CD14-positive monocyte (primary cell): ENCODE measurements around the gene IL33. TPM values are rescaled to one million over a fixed set of nuclear protein-coding genes. Genes with fewer than 3 reads are reported as not detected.

Experiments used
- DNase-seq, 3 donors: peaks; one replicate each; pipeline ENCODE4 v3.0.0-alpha.2; 2011 to 2022
- H2AFZ ChIP-seq: 2 replicates; pipeline ENCODE4 v1.6.0; 2012; ENCODE audit warnings: mild to moderate bottlenecking, low read depth, low read length, inconsistent platforms; ENCODE audit not compliant: insufficient read depth, poor library complexity, severe bottlenecking
- H3K27ac ChIP-seq, 2 donors: 1 replicate in 1 of 2; 2 replicates in 1 of 2; pipeline ENCODE4 v1.5.1; 2012 to 2013; ENCODE audit warnings: low read length in 2 of 2, control low read depth in 1 of 2, inconsistent platforms in 1 of 2, low read depth in 1 of 2, mild to moderate bottlenecking in 1 of 2
- H3K27me3 ChIP-seq, 2 donors: one replicate each; pipeline versions ENCODE4 v1.6.0 to v1.6.1; 2011 to 2013; ENCODE audit warnings: low read length in 2 of 2; ENCODE audit not compliant: control insufficient read depth in 2 of 2, insufficient read depth in 2 of 2
- H3K36me3 ChIP-seq, 2 donors: replicated peaks in 1 of 2; 1 replicate in 1 of 2; 2 replicates in 1 of 2; pipeline versions ENCODE4 v1.5.1 to v1.6.1; 2012 to 2013; ENCODE audit warnings: low read length in 2 of 2, control low read depth in 1 of 2, inconsistent platforms in 1 of 2, mild to moderate bottlenecking in 1 of 2; ENCODE audit not compliant: insufficient read depth in 2 of 2, control insufficient read depth in 1 of 2
- H3K4me1 ChIP-seq, 2 donors: 1 replicate in 1 of 2; 2 replicates in 1 of 2; pipeline versions ENCODE4 v1.5.1 to v1.6.1; 2012 to 2013; ENCODE audit warnings: low read length in 2 of 2, control low read depth in 1 of 2, inconsistent platforms in 1 of 2, mild to moderate bottlenecking in 1 of 2, moderate library complexity in 1 of 2; ENCODE audit not compliant: insufficient read depth in 2 of 2, control insufficient read depth in 1 of 2
- H3K4me2 ChIP-seq: replicated peaks from 2 replicates; pipeline ENCODE3; 2012; ENCODE audit warnings: low read length, moderate library complexity, mild to moderate bottlenecking; ENCODE audit not compliant: poor library complexity, severe bottlenecking; ENCODE audit errors: extremely low read depth
- H3K4me3 ChIP-seq, 3 experiments: fragments of 200-600 bp in 1 of 3; sonication (generic) in 1 of 3; replicated peaks in 1 of 3; 1 replicate in 2 of 3; 2 replicates in 1 of 3; pipeline ENCODE4 v1.5.1; 2011 to 2013; ENCODE audit warnings: low read length in 3 of 3, mild to moderate bottlenecking in 3 of 3, control low read depth in 2 of 3, low read depth in 2 of 3, inconsistent platforms in 1 of 3, moderate library complexity in 1 of 3
- H3K79me2 ChIP-seq: 2 replicates; pipeline ENCODE4 v1.6.0; 2012; ENCODE audit warnings: mild to moderate bottlenecking, control low read depth, inconsistent platforms, low read length, moderate library complexity; ENCODE audit not compliant: insufficient read depth
- H3K9ac ChIP-seq: 2 replicates; pipeline ENCODE4 v1.6.0; 2017; ENCODE audit warnings: low read length, mild to moderate bottlenecking; ENCODE audit not compliant: insufficient read depth, poor library complexity, severe bottlenecking
- H3K9me3 ChIP-seq, 2 donors: replicated peaks in 1 of 2; 1 replicate in 1 of 2; 2 replicates in 1 of 2; pipeline versions ENCODE4 v1.5.1 to v1.6.1; 2012 to 2013; ENCODE audit warnings: low read length in 2 of 2, control low read depth in 1 of 2; ENCODE audit not compliant: control insufficient read depth in 1 of 2, insufficient read depth in 1 of 2
- H4K20me1 ChIP-seq: 2 replicates; pipeline ENCODE4 v1.6.0; 2012; ENCODE audit warnings: mild to moderate bottlenecking, low read length, control low read depth, moderate library complexity; ENCODE audit not compliant: insufficient read depth
- H3K27ac Mint-ChIP-seq, 7 donors: one replicate each; pipeline ENCODE4 v1.8.0; 2020; ENCODE audit warnings: mild to moderate bottlenecking in 7 of 7, mixed read lengths in 7 of 7, moderate library complexity in 6 of 7, inconsistent platforms in 2 of 7
- H3K27me3 Mint-ChIP-seq, 3 donors: one replicate each; pipeline ENCODE4 v1.8.0; 2021 to 2022; ENCODE audit warnings: low read depth in 3 of 3, mild to moderate bottlenecking in 3 of 3, mixed read lengths in 3 of 3, moderate library complexity in 3 of 3, inconsistent platforms in 1 of 3
- H3K36me3 Mint-ChIP-seq, 2 donors: one replicate each; pipeline ENCODE4 v1.8.0; 2020; ENCODE audit warnings: mixed read lengths in 2 of 2, inconsistent platforms in 1 of 2, mild to moderate bottlenecking in 1 of 2
- H3K4me1 Mint-ChIP-seq: one replicate; pipeline ENCODE4 v1.8.0; 2020; ENCODE audit warnings: mild to moderate bottlenecking, mixed read lengths
- H3K4me3 Mint-ChIP-seq, 2 donors: one replicate each; pipeline ENCODE4 v1.8.0; 2020; ENCODE audit warnings: mild to moderate bottlenecking in 2 of 2, mixed read lengths in 2 of 2, moderate library complexity in 1 of 2
- H3K9me3 Mint-ChIP-seq, 7 donors: one replicate each; pipeline ENCODE4 v1.8.0; 2020 to 2022; ENCODE audit warnings: mixed read lengths in 7 of 7, mild to moderate bottlenecking in 6 of 7, moderate library complexity in 6 of 7, inconsistent platforms in 2 of 7
- WGBS: methylation state at CpG from one replicate; pipeline ENCODE4 v1.1.5; 2013; ENCODE audit warnings: missing lambda C conversion rate; ENCODE audit not compliant: insufficient coverage; 5-methylcytosine and 5-hydroxymethylcytosine counted together
- intact Hi-C, 2 donors: fragments of 100-400 bp; cut with micrococcal nuclease; formaldehyde crosslinking; loops; one replicate each; pipeline versions ENCODE4 v1.15.0 to v1.15.1; 2023
- polyA plus RNA-seq, 3 donors: library from polyadenylated mRNA; depleted of rRNA in 1 of 3; unstranded in 2 of 3; stranded (reverse) in 1 of 3; fragments of 300-500 nt in 2 of 3; fragments of >200 nt in 1 of 3; fragmentation: Illumina TruSeq in 2 of 3; gene quantifications; 1 replicate in 2 of 3; 2 replicates in 1 of 3; pipeline ENCODE4 v1.2.3, GENCODE V29; 2012 to 2021
- TF ChIP-seq, protein P1 (sequence below): fragments of 200-600 bp; IDR thresholded peaks from one replicate; pipeline ENCODE4 v1.8.0; 2022; ENCODE audit warnings: antibody characterized with exemption, mild to moderate bottlenecking

Gene IL33
- polyA plus RNA-seq, 3 donors, result not detected

DNA sequence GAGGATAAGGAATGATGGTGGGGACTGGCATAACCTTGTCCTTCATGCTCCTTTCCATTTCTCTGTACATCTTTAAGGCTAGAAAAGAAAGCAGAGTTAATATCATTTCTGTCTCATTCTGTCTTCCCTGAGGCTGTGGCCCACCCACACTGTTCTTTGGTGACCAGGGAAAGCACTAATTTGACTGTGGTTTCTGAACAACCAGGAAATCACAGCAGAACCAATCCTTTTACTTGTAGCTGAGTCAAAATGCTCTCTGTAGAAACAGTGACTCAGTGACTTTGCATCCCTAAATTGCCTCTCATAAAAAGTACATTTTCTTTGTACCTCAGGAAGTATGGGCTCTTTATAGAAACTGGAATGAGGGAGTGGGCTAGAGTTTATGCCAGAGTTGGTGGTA is 28.1 kb downstream of the IL33 start:
- DNase-seq, result no peak
- no peak overlapping the region for H3K4me2 ChIP-seq
- peaks cover 0 to 11% (median 7%) of the 10 kb centered on the region in 7 donors for H3K9me3 Mint-ChIP-seq
- H4K20me1 ChIP-seq, result no peaks in the 10 kb centered on the region
- no peaks in the 10 kb centered on the region for H3K4me1 Mint-ChIP-seq
- intact Hi-C loops, result no loop called here
- no peaks in the 10 kb centered on the region for H3K4me1 ChIP-seq
- H3K27ac Mint-ChIP-seq, result no peak overlapping the region
- TF ChIP-seq, protein P1, sequence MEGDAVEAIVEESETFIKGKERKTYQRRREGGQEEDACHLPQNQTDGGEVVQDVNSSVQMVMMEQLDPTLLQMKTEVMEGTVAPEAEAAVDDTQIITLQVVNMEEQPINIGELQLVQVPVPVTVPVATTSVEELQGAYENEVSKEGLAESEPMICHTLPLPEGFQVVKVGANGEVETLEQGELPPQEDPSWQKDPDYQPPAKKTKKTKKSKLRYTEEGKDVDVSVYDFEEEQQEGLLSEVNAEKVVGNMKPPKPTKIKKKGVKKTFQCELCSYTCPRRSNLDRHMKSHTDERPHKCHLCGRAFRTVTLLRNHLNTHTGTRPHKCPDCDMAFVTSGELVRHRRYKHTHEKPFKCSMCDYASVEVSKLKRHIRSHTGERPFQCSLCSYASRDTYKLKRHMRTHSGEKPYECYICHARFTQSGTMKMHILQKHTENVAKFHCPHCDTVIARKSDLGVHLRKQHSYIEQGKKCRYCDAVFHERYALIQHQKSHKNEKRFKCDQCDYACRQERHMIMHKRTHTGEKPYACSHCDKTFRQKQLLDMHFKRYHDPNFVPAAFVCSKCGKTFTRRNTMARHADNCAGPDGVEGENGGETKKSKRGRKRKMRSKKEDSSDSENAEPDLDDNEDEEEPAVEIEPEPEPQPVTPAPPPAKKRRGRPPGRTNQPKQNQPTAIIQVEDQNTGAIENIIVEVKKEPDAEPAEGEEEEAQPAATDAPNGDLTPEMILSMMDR, result no peak
- H3K9ac ChIP-seq, result no peak overlapping the region
- H3K36me3 Mint-ChIP-seq, result no peaks in the 10 kb centered on the region
- H3K27me3 Mint-ChIP-seq, result peaks cover 0 to 7% (median 0%) of the 10 kb centered on the region in 3 donors
- no peak overlapping the region for H2AFZ ChIP-seq
- H3K27ac ChIP-seq, result no peak overlapping the region
- H3K4me3 ChIP-seq, result no peak overlapping the region
- H3K9me3 ChIP-seq, result no peaks in the 10 kb centered on the region
- no peaks in the 10 kb centered on the region for H3K36me3 ChIP-seq
- no peaks in the 10 kb centered on the region for H3K79me2 ChIP-seq
- H3K27me3 ChIP-seq, result no peaks in the 10 kb centered on the region
- H3K4me3 Mint-ChIP-seq, result no peak overlapping the region

DNA sequence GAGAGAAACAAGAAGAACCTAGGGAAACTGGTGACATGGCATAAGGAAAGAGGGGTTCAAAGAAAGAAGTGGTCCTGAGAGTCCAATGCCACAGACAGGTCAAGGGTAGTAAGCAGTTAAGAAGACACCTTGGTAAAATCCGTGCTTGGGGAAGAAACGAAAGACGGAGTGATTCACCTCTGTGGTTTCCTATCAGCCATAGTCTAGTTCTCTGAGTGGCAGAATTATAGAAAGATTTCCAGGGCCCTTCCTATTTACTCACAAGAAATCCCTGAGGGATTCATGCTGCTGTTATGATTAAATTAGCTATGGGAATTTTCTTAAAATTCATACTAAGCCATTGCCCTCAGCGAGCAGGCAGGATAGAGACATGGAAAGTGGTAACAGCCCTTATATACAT is 31.7 kb downstream of the IL33 start:
- no peak overlapping the region for H3K4me3 Mint-ChIP-seq

More for the DNA sequence above, 31.7 kb downstream of the IL33 start:
- H3K27ac ChIP-seq, result no peak overlapping the region
- H3K9me3 Mint-ChIP-seq, result peaks cover 0 to 8% (median 1%) of the 10 kb centered on the region in 7 donors
- H3K27me3 ChIP-seq, result no peaks in the 10 kb centered on the region
- H3K36me3 ChIP-seq, result no peaks in the 10 kb centered on the region
- intact Hi-C loops, result no loop called here
- H3K4me1 Mint-ChIP-seq, result no peaks in the 10 kb centered on the region
- H3K4me2 ChIP-seq, result no peak overlapping the region
- H3K27ac Mint-ChIP-seq, result no peak overlapping the region
- peaks cover 0 to 7% (median 0%) of the 10 kb centered on the region in 3 donors for H3K27me3 Mint-ChIP-seq
- WGBS, result no CpG with 5 or more reads among the region's 4 CpGs
- TF ChIP-seq, protein P1, result no peak
- no peaks in the 10 kb centered on the region for H3K4me1 ChIP-seq
- no peaks in the 10 kb centered on the region for H3K36me3 Mint-ChIP-seq
- H4K20me1 ChIP-seq, result no peaks in the 10 kb centered on the region
- H3K9me3 ChIP-seq, result no peaks in the 10 kb centered on the region
- no peak for DNase-seq
- H3K79me2 ChIP-seq, result no peaks in the 10 kb centered on the region
- no peak overlapping the region for H3K4me3 ChIP-seq
- no peak overlapping the region for H3K9ac ChIP-seq
- H2AFZ ChIP-seq, result no peak overlapping the region
